ENCODE data around the gene EBNA1BP2. TPM values are rescaled to one million over a fixed set of nuclear protein-coding genes. Genes with fewer than 3 reads are reported as not detected.
"Not testable (repeated sequence)": the region's sequence is repeated elsewhere in the genome, so short reads cannot be mapped to it uniquely, and the experiment has no call there.

Gene EBNA1BP2
- total RNA-seq, 1 donor from 2014 or later = 81.6 TPM

DNA sequence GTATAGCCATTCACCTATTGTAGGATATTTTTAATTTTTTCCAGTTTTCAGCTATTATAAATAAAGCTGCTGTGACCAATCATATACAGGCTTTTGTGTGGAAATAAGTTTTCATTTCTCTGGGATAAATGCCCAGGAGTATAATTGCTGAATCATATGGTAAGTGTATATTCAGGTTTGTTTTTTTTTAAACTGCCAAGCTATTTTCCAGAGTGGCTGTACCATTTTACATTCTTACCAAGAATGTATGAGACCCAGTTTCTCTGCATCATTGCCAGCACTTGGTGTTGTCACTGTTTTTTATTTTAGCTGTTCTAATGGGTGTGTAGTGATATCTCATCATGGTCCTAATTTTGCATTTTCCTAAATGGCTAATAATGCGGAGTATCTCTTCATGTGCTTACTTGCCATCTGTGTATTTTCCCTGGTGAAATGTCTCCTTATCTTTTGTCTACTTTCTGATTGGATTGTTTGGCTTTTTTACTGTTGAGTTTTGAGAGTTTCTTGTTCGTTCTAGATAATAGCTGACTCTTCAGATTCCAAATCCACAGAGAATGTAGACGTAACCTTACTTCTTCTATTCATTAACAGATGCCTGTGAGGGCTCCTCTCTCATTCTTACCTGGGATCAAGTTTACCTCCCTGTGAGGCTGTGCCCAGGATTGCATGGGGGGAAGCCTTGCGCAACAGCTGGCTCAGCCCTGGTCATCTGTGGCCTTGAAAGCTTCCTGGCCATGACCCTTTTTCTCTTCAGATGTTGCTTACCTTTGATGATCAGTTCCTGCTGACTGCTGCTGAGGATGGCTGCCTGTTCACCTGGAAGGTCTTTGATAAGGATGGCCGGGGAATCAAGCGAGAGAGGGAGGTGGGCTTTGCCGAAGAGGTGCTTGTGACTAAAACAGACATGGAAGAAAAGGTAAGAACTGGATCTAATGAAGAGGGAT, 42.7 kb upstream of the EBNA1BP2 start:
- Histone ChIP-seq H3K4me3 (ENCODE audit: insufficient read depth, low read depth, low read length) (no peak overlapping the region), H3K27me3 (ENCODE audit: insufficient read depth, low read length) (no peaks in the 10 kb centered on the region), H3K27ac (ENCODE audit: low read depth, low read length) (no peak overlapping the region), H3K9me3 (ENCODE audit: insufficient read depth, low read depth, low read length) (no peaks in the 10 kb centered on the region), H3K4me1 (ENCODE audit: insufficient read depth, low read length) (no peaks in the 10 kb centered on the region), H3K9ac (ENCODE audit: low read length) (no peak overlapping the region), H2AFZ (ENCODE audit: low read depth, low read length) (no peak overlapping the region), H3K79me2 (ENCODE audit: insufficient read depth, low read length) (no peaks in the 10 kb centered on the region), H4K20me1 (ENCODE audit: insufficient read depth, low read length) (no peaks in the 10 kb centered on the region), H3K4me2 (ENCODE audit: low read length) (no peak overlapping the region), H3K36me3 (ENCODE audit: insufficient read depth, low read length) (no peaks in the 10 kb centered on the region)
- no peaks in the 10 kb centered on the region for H3K9me3 Mint-ChIP-seq (ENCODE audit: unreplicated experiment)
- TF ChIP-seq CTCF (IDR thresholded peaks at IDR 0.05; ENCODE audit: insufficient read depth, low read depth, low read length) = no peak
- no peak for TF ChIP-seq EZH2 (IDR thresholded peaks at IDR 0.05; ENCODE audit: insufficient read depth, low read length)
- H3K27me3 Mint-ChIP-seq (ENCODE audit: low read depth, unreplicated experiment) = no peaks in the 10 kb centered on the region
- DNase-seq (ENCODE audit: low read depth) (no peak), FAIRE-seq (no peak)
- H3K36me3 Mint-ChIP-seq (ENCODE audit: low read depth, unreplicated experiment) = no peaks in the 10 kb centered on the region
- no peak overlapping the region for H3K4me3 Mint-ChIP-seq (ENCODE audit: unreplicated experiment)
- H3K27ac Mint-ChIP-seq (ENCODE audit: unreplicated experiment) = no peak overlapping the region
- H3K4me1 Mint-ChIP-seq (ENCODE audit: low read depth, unreplicated experiment) = no peaks in the 10 kb centered on the region

DNA sequence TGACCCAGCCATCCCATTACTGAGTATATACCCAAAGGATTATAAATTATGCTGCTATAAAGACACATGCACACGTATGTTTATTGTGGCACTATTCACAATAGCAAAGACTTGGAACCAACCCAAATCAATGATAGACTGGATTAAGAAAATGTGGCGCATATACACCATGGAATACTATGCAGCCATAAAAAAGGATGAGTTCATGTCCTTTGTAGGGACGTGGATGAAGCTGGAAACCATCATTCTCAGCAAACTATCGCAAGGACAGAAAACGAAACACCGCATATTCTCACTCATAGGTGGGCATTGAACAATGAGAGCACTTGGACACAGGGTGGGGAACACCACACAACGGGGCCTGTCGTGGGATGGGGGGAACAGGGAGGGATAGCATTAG, 36.2 kb upstream of the EBNA1BP2 start:
- H3K4me3 Mint-ChIP-seq (ENCODE audit: unreplicated experiment) = not testable (repeated sequence)

GRCh38 chr1:43207229-43207853, 35.3 kb upstream of the EBNA1BP2 start:
- H3K4me1 Mint-ChIP-seq (ENCODE audit: low read depth, unreplicated experiment) = peaks cover 30% of the 10 kb centered on the region
- peak overlapping the region; percentile 70 for H3K9ac ChIP-seq (ENCODE audit: low read length)
- no peaks in the 10 kb centered on the region for H3K27me3 ChIP-seq (ENCODE audit: insufficient read depth, low read length)
- H3K9me3 Mint-ChIP-seq (ENCODE audit: unreplicated experiment) = peaks cover 8% of the 10 kb centered on the region
- H3K27me3 Mint-ChIP-seq (ENCODE audit: low read depth, unreplicated experiment) = no peaks in the 10 kb centered on the region
- TF ChIP-seq EZH2 (IDR thresholded peaks at IDR 0.05; ENCODE audit: insufficient read depth, low read length) (no peak), CTCF (IDR thresholded peaks at IDR 0.05; ENCODE audit: insufficient read depth, low read depth, low read length) (no peak)
- no peaks in the 10 kb centered on the region for H3K79me2 ChIP-seq (ENCODE audit: insufficient read depth, low read length)
- H3K36me3 ChIP-seq (ENCODE audit: insufficient read depth, low read length) = no peaks in the 10 kb centered on the region
- peak overlapping the region; percentile 97 for H3K27ac Mint-ChIP-seq (ENCODE audit: unreplicated experiment)
- FAIRE-seq = no peak
- peak overlapping the region; percentile 75 for H2AFZ ChIP-seq (ENCODE audit: low read depth, low read length)
- H3K4me1 ChIP-seq (ENCODE audit: insufficient read depth, low read length) = peaks cover 26% of the 10 kb centered on the region
- H3K4me2 ChIP-seq (ENCODE audit: low read length) = peak overlapping the region; percentile 80
- H3K4me3 ChIP-seq (ENCODE audit: insufficient read depth, low read depth, low read length) = peak overlapping the region; percentile 34
- peak; percentile 14 for DNase-seq (ENCODE audit: low read depth)
- H3K4me3 Mint-ChIP-seq (ENCODE audit: unreplicated experiment) = no peak overlapping the region
- H3K9me3 ChIP-seq (ENCODE audit: insufficient read depth, low read depth, low read length) = no peaks in the 10 kb centered on the region
- H3K36me3 Mint-ChIP-seq (ENCODE audit: low read depth, unreplicated experiment) = no peaks in the 10 kb centered on the region
- peak overlapping the region; percentile 94 for H3K27ac ChIP-seq (ENCODE audit: low read depth, low read length)
- no peaks in the 10 kb centered on the region for H4K20me1 ChIP-seq (ENCODE audit: insufficient read depth, low read length)

More for the DNA sequence above, 36.2 kb upstream of the EBNA1BP2 start:
- not testable (repeated sequence) for H3K27ac ChIP-seq (ENCODE audit: low read depth, low read length); H3K79me2 ChIP-seq (ENCODE audit: insufficient read depth, low read length); H3K36me3 ChIP-seq (ENCODE audit: insufficient read depth, low read length); H3K27me3 Mint-ChIP-seq (ENCODE audit: low read depth, unreplicated experiment); H3K9me3 Mint-ChIP-seq (ENCODE audit: unreplicated experiment); H3K36me3 Mint-ChIP-seq (ENCODE audit: low read depth, unreplicated experiment); FAIRE-seq; H3K4me3 ChIP-seq (ENCODE audit: insufficient read depth, low read depth, low read length); H3K9ac ChIP-seq (ENCODE audit: low read length); DNase-seq (ENCODE audit: low read depth); H2AFZ ChIP-seq (ENCODE audit: low read depth, low read length); H4K20me1 ChIP-seq (ENCODE audit: insufficient read depth, low read length); H3K9me3 ChIP-seq (ENCODE audit: insufficient read depth, low read depth, low read length); H3K27me3 ChIP-seq (ENCODE audit: insufficient read depth, low read length); H3K4me2 ChIP-seq (ENCODE audit: low read length)
- peaks cover 30% of the 10 kb centered on the region for H3K4me1 Mint-ChIP-seq (ENCODE audit: low read depth, unreplicated experiment)
- H3K27ac Mint-ChIP-seq (ENCODE audit: unreplicated experiment) = peak overlapping the region; percentile 54
- peaks cover 26% of the 10 kb centered on the region for H3K4me1 ChIP-seq (ENCODE audit: insufficient read depth, low read length)
